DMS 273 (cell line): ENCODE results near the gene ANKS1B.
A peak's percentile ranks its signal among the peaks of the same experiment; 100 is the strongest.

Experiments
- DNase-seq: peaks from one replicate; lab custom pipeline; 2025; ENCODE audit not compliant: unreplicated experiment; lab: John Stamatoyannopoulos, UW

Gene ANKS1B

DNA sequence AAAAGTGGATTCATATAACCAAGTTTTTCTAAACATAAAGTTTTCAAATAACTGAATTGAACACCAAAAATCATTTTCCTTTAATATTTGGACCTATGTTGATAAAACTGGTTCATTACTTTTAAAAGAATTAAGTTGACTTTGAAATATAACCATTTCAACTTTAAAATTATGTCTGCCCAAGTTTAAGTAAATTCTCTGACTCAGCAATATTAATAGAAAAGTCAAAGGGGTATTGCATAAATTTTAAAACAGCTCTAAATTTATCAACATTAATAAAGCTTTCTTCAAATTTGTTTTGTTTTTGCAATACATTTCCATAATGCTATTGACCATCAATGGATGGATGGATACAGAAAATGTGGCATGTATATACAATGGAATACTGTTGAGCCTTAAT, 505.6 kb downstream of the ANKS1B start:
- DNase-seq = no peak

DNA sequence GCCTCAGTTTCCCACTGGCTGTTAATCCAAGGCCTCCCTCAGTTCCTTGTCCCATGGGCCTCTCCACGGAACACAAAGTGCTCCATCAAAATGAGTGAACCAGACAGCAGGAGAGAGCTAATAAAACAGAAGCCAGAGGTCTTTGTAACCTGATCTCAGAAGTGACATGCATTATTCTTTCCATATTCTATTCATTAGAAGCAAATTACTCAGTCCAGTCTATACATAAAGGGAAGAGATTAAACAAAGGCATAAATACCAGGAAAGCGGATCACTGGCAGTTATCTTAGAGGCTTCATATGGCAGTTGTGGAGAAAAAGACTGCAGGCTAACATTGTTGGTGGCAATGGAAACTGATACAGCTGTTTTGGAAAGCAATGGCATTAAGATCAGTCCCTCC, 507.8 kb downstream of the ANKS1B start:
- no peak for DNase-seq

DNA sequence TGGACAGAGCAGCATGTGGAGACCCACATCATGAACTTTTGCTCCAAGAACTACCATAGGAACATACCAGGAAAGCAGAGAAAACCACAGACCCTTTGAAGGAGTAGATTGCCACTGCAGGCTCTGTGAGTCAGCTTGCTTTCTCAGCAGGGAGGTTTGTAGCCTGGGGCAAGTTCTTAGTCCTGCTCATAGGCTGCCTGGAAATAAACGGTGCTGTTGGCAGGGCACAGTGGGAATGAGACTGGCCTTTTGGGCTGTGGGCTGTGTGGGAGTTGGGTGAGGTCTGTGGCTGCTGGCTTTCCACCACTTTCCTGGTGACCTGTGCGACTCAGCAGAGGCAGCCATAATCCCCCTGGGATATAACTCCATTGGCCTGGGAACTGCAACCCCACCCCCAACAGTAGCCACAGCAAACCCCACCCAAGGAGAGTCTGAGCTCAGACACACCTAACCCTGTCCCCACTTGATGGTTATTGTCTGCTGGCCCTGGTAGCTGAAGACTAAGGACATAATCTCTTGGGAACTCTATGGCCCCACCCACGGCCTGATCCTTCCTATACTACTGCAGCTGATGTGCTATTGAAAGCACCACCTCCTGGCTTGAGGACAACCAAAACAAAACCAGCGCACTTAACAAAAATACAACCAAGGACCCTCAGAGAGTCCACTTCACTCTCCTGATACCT, 529.2 kb downstream of the ANKS1B start:
- DNase-seq = no peak

DNA sequence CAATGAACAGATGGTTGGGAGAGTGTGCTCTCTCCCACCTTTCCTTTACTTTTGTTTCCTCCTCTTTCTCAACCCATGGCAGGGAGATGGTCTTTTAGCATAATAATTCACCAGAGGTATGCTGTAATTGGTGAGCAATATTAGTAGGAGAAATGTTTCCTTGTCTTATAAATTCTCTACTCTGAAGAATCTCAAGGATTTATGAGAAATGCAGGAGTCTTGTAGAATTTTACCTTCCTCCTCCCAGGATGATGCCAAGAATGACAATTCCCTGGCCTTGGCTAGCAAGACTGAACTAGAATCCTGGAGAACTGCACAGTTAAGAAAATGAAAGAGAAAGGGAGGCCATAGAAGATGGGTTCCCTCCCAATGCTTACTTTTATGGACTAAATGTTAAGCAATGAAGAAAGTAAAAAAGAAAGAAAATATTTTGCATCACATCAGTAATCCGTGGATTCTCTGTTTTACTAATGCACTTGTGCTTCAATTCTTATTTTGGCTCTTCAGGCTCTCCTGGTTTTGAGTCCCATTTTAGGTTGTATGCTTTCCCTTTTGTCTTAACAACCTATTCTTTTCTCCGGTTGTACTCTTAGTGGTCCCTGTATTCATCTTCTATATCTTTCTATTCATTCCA, 530.1 kb downstream of the ANKS1B start:
- no peak for DNase-seq

DNA sequence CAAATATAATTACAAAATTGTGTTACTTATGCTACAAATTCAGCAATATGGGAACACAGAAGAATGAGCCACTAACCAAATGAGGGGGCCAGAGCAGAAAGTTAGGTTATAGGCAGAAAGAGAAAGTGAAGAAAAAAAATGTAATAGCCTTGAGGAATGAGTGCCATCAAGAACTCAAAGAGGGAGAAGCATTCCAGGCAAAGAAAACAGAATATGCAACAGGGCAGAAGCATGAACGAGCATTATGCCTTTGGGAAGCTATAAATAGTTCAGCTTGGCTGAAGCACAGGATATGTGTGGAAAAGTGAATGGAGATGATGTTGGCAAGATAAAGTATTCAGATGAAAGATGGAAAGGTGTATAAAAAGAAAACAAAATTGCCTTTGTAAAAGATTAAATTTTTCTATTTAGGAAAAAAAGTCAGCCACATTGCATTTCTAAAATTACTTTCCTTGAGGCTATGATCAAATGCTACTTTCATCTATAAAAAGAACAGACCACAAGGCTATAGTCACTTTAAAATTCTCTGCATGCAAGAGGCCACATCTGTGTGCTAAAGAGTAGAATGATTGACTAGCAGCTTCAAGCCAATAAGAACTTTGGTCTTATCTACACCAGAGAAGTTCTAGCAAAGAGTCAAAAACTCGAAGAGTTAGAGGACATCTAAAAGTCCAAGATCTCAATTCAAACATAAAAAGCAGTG, 530.7 kb downstream of the ANKS1B start:
- no peak for DNase-seq

DNA sequence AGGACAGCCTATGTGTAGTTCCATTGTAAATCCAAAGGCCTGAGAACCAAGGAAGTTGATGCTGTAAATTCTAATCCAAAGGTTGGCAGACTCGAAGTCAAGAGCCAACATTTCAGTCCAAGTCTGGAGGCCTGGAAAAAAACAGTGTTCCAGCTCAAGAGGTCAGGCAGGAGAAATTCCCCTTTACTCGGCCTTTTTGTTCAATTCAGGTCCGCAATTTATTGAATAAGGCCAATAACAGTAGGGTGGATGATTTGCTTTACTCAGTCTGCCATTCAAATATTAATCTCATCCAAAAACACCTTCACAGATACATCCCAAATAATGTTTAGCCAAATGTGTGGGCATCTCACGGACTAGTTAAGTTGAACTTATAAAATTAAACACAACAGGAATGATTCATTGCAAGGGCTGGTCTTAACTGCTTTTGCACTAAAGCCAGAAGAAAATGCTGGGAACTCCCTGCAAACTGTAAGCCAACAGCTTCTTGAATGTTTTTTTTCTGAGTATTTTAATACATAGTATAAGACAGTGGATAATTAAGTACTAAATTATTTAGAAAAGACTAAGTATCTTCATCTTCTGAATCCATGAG, 534.6 kb downstream of the ANKS1B start:
- DNase-seq = no peak

DNA sequence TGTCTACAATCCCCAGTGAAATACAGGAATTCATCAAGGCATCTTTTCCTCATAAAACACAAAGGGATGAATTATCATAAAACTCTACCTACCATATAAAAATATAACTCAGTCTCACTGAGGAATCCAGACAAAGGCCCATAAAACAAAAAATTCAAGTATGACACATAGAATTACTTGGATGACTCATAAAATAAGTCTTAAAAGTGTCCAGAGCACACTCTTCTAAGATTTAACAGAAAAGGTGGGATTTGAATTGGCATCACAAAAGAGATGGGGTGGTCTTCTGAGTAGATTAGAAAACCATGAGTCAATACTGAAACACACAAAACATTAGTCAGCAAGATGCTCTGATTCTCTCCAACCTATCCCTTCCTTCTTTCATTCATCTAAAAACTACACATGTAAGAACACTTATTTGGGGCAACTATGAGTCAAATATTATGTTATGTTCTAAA, 539.8 kb downstream of the ANKS1B start:
- DNase-seq = no peak

DNA sequence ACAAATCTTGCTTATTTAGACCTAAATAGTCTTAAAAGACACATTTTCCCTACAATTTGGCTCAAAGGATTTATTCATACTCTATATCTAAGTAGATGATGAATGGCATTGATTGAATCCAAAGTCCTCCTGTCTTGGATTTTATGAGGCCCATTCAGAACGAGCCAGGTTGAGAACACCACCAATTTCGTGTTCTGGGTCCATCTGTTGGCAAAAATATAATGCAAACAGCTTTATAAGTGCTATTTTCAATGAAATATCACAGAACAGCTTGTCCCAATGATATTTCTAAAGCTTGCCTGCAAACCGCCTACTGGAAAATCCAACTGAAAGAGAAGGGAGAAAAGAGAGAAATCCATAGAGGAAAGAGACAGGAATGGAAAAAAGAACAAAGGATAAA, 542.0 kb downstream of the ANKS1B start:
- no peak for DNase-seq

DNA sequence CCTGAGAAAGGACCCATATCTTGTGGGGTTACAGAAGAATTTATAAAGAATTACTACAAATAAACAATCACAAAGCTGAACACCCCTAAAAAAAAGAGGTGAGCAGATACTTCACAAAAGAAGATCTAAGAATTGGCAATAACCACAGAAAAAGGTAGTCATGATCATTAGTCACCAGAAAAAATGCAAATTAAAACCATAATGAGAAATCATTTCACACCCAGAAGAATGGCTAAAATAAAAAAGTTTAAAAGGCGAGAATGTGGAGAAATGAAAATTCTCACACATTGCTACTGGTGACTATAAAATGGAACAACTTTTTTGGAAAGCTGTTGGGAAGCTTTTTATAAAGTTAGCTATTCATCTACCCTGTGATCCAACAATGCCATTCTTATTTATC, 545.3 kb downstream of the ANKS1B start:
- DNase-seq = no peak

DNA sequence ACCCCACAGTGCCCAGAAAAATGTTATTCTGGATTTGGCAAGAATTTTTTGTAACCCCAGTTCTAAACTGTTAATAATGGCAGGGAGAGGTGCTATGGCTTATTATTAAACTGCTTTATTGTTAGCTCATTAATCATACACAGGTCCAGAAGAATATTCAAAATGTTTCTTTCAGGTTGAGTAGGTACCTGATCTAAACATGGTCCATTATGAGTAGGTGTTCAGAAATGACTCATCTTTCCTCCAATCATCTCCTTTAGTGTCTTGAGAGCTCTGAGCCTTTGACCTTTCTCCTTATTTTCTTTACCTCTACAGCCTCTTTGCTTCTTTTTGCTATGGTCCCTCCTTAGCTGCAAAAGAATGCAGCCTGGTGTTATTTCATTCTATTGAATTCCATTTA, 548.2 kb downstream of the ANKS1B start:
- no peak for DNase-seq

DNA sequence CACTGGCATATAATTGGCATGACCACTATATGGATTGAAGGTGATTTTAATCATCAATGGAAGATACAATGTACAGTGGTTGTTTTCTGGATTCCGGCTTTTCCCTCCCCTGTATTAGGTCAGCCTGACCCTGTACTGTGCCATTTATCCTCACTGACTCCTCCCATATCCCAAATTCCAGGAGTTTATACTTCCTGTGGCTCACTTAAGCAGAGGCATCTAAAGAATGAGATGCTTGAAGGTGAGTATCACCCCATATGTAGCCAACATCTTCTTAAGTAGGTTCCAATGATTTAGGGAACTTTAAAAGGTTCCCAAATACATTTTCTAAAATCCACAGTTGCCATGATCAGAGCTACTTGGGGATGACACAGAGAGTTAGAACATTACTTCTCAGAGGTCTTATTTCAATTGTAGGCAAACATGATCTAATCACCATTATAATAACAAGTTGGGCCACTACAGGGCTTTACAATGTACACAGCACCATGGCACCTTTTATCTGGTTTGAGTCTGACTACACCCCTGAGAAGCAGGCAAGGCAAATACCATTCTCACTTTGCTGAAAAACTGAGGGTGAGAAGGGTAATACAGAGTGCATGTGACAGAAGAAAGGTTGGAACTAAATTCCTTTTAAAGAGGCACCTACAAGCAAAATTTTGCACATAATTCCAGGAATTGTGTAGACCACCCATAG, 549.5 kb downstream of the ANKS1B start:
- no peak for DNase-seq

DNA sequence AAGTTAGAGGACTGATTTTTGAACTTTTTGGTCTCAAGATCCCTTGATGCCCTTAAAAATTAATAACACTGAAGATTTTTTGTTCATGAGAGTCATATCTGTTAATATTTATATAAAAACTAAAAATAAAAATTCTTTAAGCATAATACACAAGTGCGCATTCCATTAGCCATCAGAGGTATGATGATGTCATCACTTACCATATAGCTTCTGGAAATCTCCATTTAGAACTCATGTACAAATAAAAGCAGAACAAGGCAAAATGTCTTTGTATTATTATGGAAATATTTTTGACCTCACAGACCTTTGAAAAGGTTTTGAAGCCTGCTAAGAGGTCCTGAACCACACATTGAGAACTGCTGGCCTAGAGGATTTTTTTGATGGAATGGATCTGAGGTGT, 551.6 kb downstream of the ANKS1B start:
- no peak for DNase-seq

DNA sequence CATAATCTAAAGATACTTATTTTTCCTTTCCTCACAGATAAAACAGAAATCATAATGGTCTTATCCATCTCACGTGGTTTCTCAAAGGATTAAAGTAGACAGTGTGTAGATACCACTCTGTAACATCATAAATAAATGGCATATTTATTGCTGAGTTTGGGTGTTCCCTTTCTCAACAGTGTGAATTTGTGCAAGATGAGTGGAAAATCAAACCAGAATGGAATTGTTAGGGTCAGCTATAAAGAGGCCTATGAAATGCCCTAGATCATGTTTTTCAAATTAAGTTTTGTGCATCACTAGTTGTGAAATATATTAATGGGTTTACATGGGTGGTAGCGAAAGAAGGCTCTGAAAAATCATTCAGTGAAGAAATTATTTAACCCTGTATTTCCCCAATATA, 553.5 kb downstream of the ANKS1B start:
- DNase-seq = no peak

DNA sequence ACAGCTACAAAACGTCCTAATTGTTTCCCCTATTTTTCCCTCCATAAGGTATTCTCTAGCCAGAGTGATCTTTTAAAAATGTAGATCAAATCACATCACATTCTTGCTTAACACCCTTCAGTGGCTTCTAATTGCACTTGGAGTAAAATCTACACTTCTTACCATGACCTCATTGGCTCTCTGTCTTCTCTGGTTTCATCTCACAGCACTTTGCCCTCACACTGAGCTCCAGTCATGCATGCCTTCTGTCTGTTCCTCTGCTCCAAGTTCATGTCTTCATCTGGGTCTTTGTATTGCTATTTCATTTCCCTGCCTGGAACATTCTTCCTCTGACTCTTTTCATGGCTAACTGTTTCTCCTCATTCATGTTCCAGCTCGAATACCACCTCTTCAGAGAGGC, 557.6 kb downstream of the ANKS1B start:
- no peak for DNase-seq

DNA sequence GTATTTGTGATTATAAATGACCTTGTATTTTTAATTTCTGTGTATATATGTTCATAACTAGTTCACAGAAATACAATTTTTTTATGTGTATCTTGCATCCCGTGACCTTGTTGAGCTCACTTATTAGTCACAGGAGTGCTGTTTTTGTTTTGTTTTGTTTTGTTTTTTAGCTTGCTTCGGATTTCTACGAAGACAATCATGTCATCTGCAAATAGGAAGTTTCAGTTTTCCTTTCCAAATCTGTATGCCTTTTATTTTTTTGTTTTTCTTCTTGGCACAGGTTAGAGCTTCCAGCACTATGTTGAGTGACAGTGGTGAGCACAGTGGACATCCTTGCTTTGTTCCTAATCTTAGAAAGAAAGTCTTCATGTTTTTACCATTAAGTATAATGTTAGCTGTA, 566.4 kb downstream of the ANKS1B start:
- DNase-seq = no peak

DNA sequence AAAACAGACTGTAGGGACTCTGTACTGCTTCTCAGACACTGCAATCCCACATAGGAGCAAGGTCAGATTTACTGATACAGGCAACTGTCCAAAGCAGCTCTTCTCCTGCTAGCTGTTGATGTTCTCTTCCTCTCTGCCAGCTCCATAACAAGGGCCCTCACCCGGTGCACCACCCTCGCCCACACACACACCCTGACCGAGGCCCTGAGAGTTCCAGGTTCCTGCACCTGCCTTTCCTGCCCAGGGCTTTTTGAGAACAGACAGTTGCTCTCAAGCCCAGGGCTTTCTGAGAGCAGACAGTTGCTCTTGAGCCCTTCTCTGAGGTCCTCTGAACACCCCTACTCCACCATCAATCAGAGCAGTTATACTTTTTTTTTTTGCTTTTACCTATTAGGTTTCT, 571.0 kb downstream of the ANKS1B start:
- DNase-seq = no peak

DNA sequence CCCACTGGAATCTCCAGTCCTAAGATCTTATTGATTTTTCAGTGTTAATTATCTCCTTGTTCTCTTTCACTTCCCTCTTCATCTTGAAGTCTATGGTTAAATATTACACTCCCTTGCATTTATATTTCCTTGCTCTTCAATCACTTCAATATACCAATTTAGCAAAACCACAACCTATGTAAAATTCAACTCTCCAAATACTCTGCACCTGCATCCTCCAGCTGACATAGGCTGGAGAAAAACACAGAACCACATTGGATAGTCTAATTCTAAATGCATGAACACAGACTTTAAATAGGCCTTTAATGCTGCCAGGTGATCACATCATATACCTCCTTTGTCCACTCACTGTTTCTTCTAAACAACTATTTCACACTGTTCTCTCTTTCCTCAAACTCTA, 591.0 kb downstream of the ANKS1B start:
- DNase-seq = no peak

DNA sequence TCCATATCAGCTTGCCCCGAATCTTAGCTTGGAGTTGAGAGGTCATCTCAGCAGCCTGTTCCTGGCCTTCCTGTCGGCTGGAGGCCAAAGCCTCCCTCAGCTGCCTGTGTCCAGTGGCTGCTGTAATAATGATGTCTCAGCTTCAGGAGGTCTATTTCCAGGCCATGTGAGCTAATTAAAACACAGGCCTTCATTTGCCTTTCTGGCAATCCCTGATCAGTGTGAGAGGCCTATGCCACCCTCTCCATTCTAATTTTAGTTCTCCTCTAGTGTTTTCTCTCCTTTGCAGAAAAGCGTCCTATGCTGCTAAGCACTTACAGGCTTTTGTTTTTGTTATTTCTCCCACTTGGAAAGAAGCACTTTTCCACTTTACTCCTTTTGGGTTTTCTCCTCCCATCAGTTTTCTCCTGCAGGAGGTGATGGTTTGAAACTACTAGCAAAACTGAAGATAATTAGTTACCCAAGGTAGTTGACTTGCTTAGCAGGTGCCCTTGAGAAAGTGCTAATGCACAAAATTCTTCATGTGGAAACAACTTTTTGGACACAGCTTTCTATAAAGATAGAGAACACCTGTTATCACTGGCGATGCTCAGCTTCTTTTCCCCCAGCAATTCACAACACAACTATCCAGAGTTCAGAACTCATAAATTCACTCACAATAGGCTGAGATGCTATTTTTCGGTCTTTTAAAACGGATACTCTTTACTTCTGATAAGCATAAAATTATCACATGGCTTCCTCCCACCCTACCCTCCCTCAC, 592.5 kb downstream of the ANKS1B start:
- DNase-seq = no peak

DNA sequence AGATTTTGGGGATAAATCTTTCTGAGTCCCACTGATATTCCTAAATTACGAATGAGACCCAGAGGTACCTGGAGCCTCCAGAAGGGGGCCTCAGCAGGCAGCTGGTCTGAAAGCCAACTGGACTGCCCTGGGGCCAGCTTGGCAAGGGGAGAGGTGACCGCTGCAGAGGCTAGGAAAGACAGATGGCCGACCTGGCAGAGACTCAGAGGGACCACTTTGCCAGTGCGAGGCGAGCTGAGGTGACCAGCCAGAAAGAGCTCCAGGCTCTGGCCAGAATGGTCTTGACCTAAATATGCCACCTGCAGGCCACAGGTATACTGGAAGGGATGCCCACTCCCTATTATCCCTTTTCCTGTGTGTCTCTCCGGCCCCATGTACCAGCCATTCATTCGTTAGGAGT, 594.0 kb downstream of the ANKS1B start:
- peak; percentile 32 for DNase-seq

DNA sequence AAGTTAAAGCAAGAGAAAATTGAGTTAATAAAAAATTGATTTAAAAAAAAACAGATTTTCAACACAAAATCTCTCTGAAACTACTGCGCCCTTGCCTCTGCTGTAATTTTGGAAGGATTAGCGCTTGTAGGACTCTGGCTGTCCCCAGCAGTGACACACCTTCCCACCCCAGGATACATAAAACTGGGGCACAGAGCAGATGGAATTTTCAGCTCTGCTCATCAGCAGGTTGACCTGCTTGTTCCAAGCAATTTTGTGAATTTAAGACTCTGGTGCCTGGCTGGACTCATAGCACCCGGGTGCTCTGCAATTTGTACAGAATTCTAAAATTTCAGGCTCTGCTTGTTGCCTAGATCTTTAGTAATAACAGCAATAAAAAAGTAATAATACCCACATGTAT, 595.0 kb downstream of the ANKS1B start:
- no peak for DNase-seq
